Fibroblast of villous mesenchyme (primary cell): ENCODE measurements around the gene VKORC1. TPM values are rescaled to one million over a fixed set of nuclear protein-coding genes. Genes with fewer than 3 reads are reported as not detected.
"Not testable (repeated sequence)": the region's sequence is repeated elsewhere in the genome, so short reads cannot be mapped to it uniquely, and the experiment has no call there.

ENCODE experiments used
- DNase-seq: peaks from one replicate; pipeline ENCODE4 v3.0.0-alpha.2; 2010; ENCODE audit warnings: low read depth
- H3K4me3 ChIP-seq: 2 replicates; pipeline ENCODE4 v1.5.1; 2011; ENCODE audit warnings: low read depth, mild to moderate bottlenecking, low read length
- CTCF ChIP-seq: IDR thresholded peaks from 2 replicates; pipeline ENCODE4 v1.5.1; 2012; ENCODE audit warnings: low read depth, mild to moderate bottlenecking, low read length; ENCODE audit not compliant: insufficient read depth
- total RNA-seq: library from RNA; depleted of rRNA; stranded (reverse); fragments of >200 nt; gene quantifications from 2 replicates; pipeline ENCODE4 v1.2.3, GENCODE V29; 2012

The VKORC1 gene
- total RNA-seq, 1 donor, result 68.2 TPM

- peak overlapping the region; percentile 14 for H3K4me3 ChIP-seq
- DNase-seq, result peak; percentile 40
- no peak for TF ChIP-seq CTCF
These were observed 44.3 kb upstream of the VKORC1 start for GRCh38 chr16:31138621-31139578.

GRCh38 chr16:31136822-31137499 is 42.4 kb upstream of the VKORC1 start:
- DNase-seq, H3K4me3 ChIP-seq: not testable (repeated sequence)

GRCh38 chr16:31136287-31136662 is 41.7 kb upstream of the VKORC1 start:
- no peak overlapping the region for H3K4me3 ChIP-seq
- TF ChIP-seq CTCF, result no peak
- no peak for DNase-seq

DNA sequence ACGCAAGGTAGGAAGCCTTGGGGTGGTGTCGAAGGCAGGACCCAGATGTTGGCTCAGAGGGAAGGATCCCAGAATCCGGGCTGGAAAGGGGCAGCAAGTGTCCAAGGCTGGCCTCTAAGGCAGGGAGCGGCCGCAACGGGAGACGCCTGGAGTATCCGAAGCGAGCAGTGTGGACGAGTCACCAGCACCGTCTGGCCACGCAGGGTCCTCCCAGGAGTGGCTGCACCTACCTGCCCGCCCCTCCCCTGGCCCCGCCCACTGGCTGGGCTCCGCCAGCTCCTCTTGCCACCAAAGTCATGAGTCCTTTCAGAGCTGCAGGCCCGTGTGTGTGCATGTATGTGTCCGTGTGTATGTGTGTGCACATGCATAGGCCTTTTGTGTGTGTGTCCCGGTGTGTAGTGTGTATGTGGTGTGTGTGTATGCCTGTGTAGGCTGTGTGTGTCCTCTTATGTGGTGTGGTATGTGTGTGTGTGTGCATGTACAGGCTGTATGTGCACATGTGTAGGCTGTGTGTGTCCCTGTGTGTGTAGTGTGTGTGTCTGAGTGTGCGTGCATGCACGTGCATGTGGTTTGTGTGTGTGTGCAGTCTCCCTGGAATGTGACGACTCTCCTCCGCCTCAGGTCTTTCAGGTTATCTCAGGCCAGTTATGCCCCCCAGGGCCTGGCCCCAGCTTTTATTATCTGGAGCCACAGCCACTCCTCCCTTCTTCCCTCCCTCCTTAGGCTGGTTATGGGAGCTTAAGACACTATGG is 41.1 kb upstream of the VKORC1 start, which contains the start of gene PRSS8:
PRSS8 (minus strand) TSS at position 193 of the 752 bp plus-strand sequence. CDS start 229 bp downstream, outside the sequence.
- TF ChIP-seq CTCF, result no peak
- no peak within 1 kb of the TSS for H3K4me3 ChIP-seq
- DNase-seq, result no peak

- DNase-seq, result no peak
- H3K4me3 ChIP-seq, result no peak overlapping the region
- no peak for TF ChIP-seq CTCF
These were observed 40.3 kb upstream of the VKORC1 start for GRCh38 chr16:31134625-31135534.

- H3K4me3 ChIP-seq, result no peak overlapping the region
- TF ChIP-seq CTCF, result no peak
- no peak for DNase-seq
These were observed 39.5 kb upstream of the VKORC1 start for GRCh38 chr16:31134091-31134571.
